ENCODE measurements around the gene POLRMT. TPM values are rescaled to one million over a fixed set of nuclear protein-coding genes. Genes with fewer than 3 reads are reported as not detected.
"Not testable (repeated sequence)": the region's sequence is repeated elsewhere in the genome, so short reads cannot be mapped to it uniquely, and the experiment has no call there.

Gene POLRMT
- total RNA-seq, 4 donors from 2014 or later: 22.1 to 39.5 (median 28.1) TPM

DNA sequence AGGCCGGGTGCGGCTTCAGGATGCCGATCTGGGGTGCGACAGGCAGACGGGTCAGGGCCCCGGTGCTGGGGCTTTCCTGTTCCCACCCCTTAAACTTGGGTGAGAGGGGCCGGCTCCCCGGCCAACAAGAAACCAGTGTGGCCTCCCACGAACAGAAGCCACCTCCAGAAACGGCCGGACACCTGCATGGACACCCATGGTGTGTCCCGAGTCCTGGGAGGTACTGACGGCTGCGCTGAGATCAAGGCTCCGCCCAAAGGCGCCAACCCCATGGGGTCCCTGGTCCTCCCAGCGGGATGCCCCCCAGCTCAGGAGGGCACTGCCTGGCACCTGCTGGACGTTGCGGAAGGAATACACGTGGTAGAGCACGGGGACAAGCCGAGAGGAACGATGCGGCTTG, 11.5 kb downstream of the POLRMT start:
- 80% methylated on average over 6 of the region's 24 CpGs; no CpG with 5 or more reads in 1 of the 2 donors for WGBS, 2 donors (ENCODE audit: low coverage in 1 of 2)
- peaks cover 18% of the 10 kb centered on the region for H3K27me3 ChIP-seq
- H3K36me3 ChIP-seq: peaks cover 0 to 95% of the 10 kb centered on the region in 2 donors
- H3K27ac ChIP-seq: no peak overlapping the region
- no peak overlapping the region for H3K4me3 ChIP-seq
- ATAC-seq: no peak
- no peaks in the 10 kb centered on the region for H3K9me3 ChIP-seq
- no peaks in the 10 kb centered on the region for H3K4me1 ChIP-seq
- TF ChIP-seq POLR2AphosphoS5 (IDR thresholded peaks at IDR 0.05) (no peak), POLR2A (IDR thresholded peaks at IDR 0.05) (no peak), EP300 (IDR thresholded peaks at IDR 0.05) (no peak)
- TF ChIP-seq, protein P1, sequence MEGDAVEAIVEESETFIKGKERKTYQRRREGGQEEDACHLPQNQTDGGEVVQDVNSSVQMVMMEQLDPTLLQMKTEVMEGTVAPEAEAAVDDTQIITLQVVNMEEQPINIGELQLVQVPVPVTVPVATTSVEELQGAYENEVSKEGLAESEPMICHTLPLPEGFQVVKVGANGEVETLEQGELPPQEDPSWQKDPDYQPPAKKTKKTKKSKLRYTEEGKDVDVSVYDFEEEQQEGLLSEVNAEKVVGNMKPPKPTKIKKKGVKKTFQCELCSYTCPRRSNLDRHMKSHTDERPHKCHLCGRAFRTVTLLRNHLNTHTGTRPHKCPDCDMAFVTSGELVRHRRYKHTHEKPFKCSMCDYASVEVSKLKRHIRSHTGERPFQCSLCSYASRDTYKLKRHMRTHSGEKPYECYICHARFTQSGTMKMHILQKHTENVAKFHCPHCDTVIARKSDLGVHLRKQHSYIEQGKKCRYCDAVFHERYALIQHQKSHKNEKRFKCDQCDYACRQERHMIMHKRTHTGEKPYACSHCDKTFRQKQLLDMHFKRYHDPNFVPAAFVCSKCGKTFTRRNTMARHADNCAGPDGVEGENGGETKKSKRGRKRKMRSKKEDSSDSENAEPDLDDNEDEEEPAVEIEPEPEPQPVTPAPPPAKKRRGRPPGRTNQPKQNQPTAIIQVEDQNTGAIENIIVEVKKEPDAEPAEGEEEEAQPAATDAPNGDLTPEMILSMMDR (IDR thresholded peaks at IDR 0.05): no peak

GRCh38 chr19:621191-621590, 12.1 kb downstream of the POLRMT start:
- H3K9me3 ChIP-seq, H3K4me1 ChIP-seq, H3K4me3 ChIP-seq, H3K27ac ChIP-seq, ATAC-seq: not testable (repeated sequence)
- H3K27me3 ChIP-seq: peaks cover 24% of the 10 kb centered on the region
- H3K36me3 ChIP-seq: peaks cover 0 to 96% of the 10 kb centered on the region in 2 donors
- no CpG with 5 or more reads among the region's 48 CpGs for WGBS, 2 donors (ENCODE audit: low coverage in 1 of 2)

DNA sequence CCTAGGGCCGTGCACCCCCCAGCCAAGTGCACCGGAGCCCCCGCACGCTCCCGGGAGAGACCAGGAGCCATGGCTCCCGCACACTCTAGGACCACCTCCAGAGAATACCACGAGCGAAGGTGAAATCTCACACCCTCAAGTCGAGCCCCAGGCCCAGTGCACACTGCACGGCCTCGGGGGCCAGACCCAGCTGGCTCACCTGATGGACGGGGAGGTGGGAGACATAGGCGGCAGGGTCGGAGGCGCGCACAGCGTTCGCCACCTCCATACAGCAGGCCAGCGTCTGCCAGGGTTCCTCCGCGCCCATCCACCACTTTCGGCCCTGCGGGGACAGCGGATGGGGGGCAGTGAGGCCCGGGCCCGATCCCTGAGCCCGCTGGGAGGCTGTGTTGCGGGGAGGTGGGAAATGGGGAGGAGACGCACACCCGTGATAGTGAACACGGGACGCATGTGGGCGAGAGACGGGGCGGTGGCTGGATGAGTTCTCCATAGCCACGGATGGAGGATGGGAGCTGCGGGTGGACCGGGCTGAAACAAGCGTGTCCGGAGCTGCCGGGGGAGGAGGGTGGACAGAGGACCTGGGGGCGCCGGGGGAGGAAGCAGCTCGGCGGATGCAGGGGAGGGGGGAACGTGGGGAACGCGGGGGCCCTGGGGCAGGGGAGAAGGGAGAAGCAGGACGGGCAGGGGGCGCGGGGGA, 13.0 kb downstream of the POLRMT start:
- no peak overlapping the region for H3K27ac ChIP-seq
- TF ChIP-seq, protein P1 (IDR thresholded peaks at IDR 0.05): no peak
- TF ChIP-seq EP300 (IDR thresholded peaks at IDR 0.05) (no peak), POLR2A (IDR thresholded peaks at IDR 0.05) (no peak), POLR2AphosphoS5 (IDR thresholded peaks at IDR 0.05) (no peak)
- 95% methylated on average over 11 of the region's 51 CpGs; no CpG with 5 or more reads in 1 of the 2 donors for WGBS, 2 donors (ENCODE audit: low coverage in 1 of 2)
- H3K9me3 ChIP-seq: no peaks in the 10 kb centered on the region
- ATAC-seq: no peak
- H3K4me1 ChIP-seq: peaks cover 0 to 12% (median 0%) of the 10 kb centered on the region in 3 donors
- H3K36me3 ChIP-seq: peaks cover 0 to 88% of the 10 kb centered on the region in 2 donors
- H3K27me3 ChIP-seq: peaks cover 25% of the 10 kb centered on the region
- no peak overlapping the region for H3K4me3 ChIP-seq

DNA sequence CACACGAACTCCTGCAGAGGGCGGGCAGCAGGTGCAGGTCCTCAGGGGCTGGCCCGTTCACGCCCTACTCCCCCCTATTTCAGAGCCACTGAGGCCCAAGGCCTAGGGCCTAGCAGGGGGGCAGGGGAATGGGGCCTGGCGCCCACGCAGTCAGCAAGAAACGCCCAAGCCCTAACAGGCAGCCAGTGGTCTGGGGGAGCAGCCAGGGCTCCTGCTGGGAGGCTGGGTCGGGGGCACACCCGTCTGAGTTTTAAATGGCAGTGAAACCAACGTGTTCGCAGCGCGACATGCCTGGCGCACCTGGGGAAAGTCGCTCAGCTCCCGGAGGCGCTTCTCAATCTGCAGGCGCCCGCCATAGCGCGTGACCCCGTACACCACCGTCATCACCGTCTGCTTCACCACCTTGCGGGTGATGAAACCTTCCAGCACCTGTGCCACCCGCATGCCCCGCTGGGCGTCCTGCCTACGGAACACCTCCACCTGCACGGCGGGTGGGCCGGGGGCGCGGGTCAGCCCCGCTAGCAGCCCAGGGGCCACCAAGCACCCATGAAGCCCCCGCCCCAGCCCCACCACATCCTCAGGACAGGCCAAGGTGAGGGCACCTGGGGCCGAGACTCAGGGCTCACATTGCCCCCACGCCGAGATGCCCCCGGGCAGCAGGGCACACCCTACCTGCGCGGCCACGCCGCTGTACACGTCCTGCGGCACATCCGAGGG, 13.9 kb downstream of the POLRMT start:
- Histone ChIP-seq H3K9me3 (no peaks in the 10 kb centered on the region), H3K4me3 (no peak overlapping the region), H3K27ac (no peak overlapping the region), H3K4me1 (peaks cover 0 to 12% (median 0%) of the 10 kb centered on the region in 3 donors), H3K27me3 (peaks cover 25% of the 10 kb centered on the region), H3K36me3 (peaks cover 0 to 79% of the 10 kb centered on the region in 2 donors)
- TF ChIP-seq POLR2AphosphoS5 (IDR thresholded peaks at IDR 0.05): no peak
- TF ChIP-seq EP300 (IDR thresholded peaks at IDR 0.05): no peak
- TF ChIP-seq POLR2A (IDR thresholded peaks at IDR 0.05): no peak
- TF ChIP-seq, protein P1 (IDR thresholded peaks at IDR 0.05): no peak
- ATAC-seq: no peak
- WGBS, 2 donors (ENCODE audit: low coverage in 1 of 2): 93% methylated on average over 5 of the region's 47 CpGs; no CpG with 5 or more reads in 1 of the 2 donors

GRCh38 chr19:618674-619285, 14.6 kb downstream of the POLRMT start:
- ATAC-seq: no peak

More at GRCh38 chr19:618674-619285, 14.6 kb downstream of the POLRMT start:
- H3K9me3 ChIP-seq: no peaks in the 10 kb centered on the region
- peaks cover 0 to 12% (median 0%) of the 10 kb centered on the region in 3 donors for H3K4me1 ChIP-seq
- no CpG with 5 or more reads among the region's 27 CpGs for WGBS, 2 donors (ENCODE audit: low coverage in 1 of 2)
- peaks cover 0 to 72% of the 10 kb centered on the region in 2 donors for H3K36me3 ChIP-seq
- H3K27me3 ChIP-seq: peaks cover 29% of the 10 kb centered on the region
- H3K4me3 ChIP-seq: no peak overlapping the region
- H3K27ac ChIP-seq: no peak overlapping the region
- TF ChIP-seq, protein P1 (IDR thresholded peaks at IDR 0.05): no peak
- TF ChIP-seq POLR2A (IDR thresholded peaks at IDR 0.05): no peak
- TF ChIP-seq EP300 (IDR thresholded peaks at IDR 0.05): no peak
- TF ChIP-seq POLR2AphosphoS5 (IDR thresholded peaks at IDR 0.05): no peak
